Heart left ventricle (tissue), 16 donors: ENCODE data around the gene APMAP. TPM values are rescaled to one million over a fixed set of nuclear protein-coding genes. Genes with fewer than 3 reads are reported as not detected.

ENCODE experiments used
- ATAC-seq, 4 donors: fragments of 200-7000 bp; cut with Tn5 transposase; one replicate each; pipeline ENCODE4 v1.9.1; 2020 to 2022; ENCODE audit warnings: moderate library complexity in 4 of 4, mild to moderate bottlenecking in 3 of 4, moderate number of reproducible peaks in 1 of 4
- DNase-seq, 5 donors: peaks; one replicate each; pipeline ENCODE4 v3.0.0-alpha.2; 2020
- H3K27ac ChIP-seq, 12 donors: fragments of 200-600 bp; sonication (generic) in 4 of 12; one replicate each; pipeline versions ENCODE4 v1.5.0 to v1.8.0; 2016 to 2022; ENCODE audit warnings: mild to moderate bottlenecking in 2 of 12
- H3K27me3 ChIP-seq, 9 donors: fragments of 200-600 bp; sonication (generic) in 2 of 9; one replicate each; pipeline versions ENCODE4 v1.5.1 to v1.8.0; 2016 to 2022; ENCODE audit warnings: mild to moderate bottlenecking in 3 of 9
- H3K36me3 ChIP-seq, 9 donors: fragments of 200-600 bp; sonication (generic) in 2 of 9; one replicate each; pipeline versions ENCODE4 v1.5.0 to v1.8.0; 2018 to 2022; ENCODE audit warnings: mild to moderate bottlenecking in 2 of 9
- H3K4me1 ChIP-seq, 12 donors: fragments of 200-600 bp; sonication (generic) in 4 of 12; one replicate each; pipeline versions ENCODE4 v1.5.0 to v1.8.0; 2016 to 2022; ENCODE audit warnings: mild to moderate bottlenecking in 3 of 12
- H3K4me3 ChIP-seq, 12 donors: fragments of 200-600 bp; sonication (generic) in 4 of 12; one replicate each; pipeline versions ENCODE4 v1.5.0 to v1.8.0; 2017 to 2022; ENCODE audit warnings: mild to moderate bottlenecking in 9 of 12, moderate library complexity in 4 of 12
- H3K9me3 ChIP-seq, 12 donors: fragments of 200-600 bp; sonication (generic) in 4 of 12; one replicate each; pipeline versions ENCODE4 v1.5.0 to v1.8.0; 2016 to 2022; ENCODE audit warnings: mild to moderate bottlenecking in 1 of 12
- CTCF ChIP-seq, 12 donors: fragments of 200-600 bp; sonication (generic) in 4 of 12; IDR thresholded peaks; one replicate each; pipeline versions ENCODE4 v1.5.0 to v1.8.0; 2018 to 2022; ENCODE audit warnings: antibody characterized with exemption in 12 of 12, mild to moderate bottlenecking in 5 of 12
- POLR2A ChIP-seq, 2 donors: fragments of 450-650 bp; IDR thresholded peaks; one replicate each; pipeline ENCODE4 v1.6.1; 2017; ENCODE audit warnings: antibody characterized with exemption in 2 of 2, mild to moderate bottlenecking in 2 of 2, moderate library complexity in 2 of 2
- WGBS, 4 donors: extraction: QIAGEN DNeasy Blood & Tissue Kit in 2 of 4; methylation state at CpG; one replicate each; pipeline versions ENCODE4 v1.1.5 to v1.1.7; 2013 to 2018; 5-methylcytosine and 5-hydroxymethylcytosine counted together
- intact Hi-C, 10 donors: fragments of 100-400 bp; cut with DNase I; formaldehyde crosslinking; loops; one replicate each; pipeline versions ENCODE4 v1.11.1 to v1.14.2; 2022
- polyA plus RNA-seq, 2 donors: library from polyadenylated mRNA; stranded (reverse); fragments of 200-250 nt; gene quantifications; one replicate each; pipeline ENCODE4 v1.2.3, GENCODE V29; 2013
- total RNA-seq, 9 donors: library from RNA; depleted of rRNA in 2 of 9; stranded (reverse); fragments of >200 nt in 2 of 9; fragmentation: NEBNext Ultra II Directional in 3 of 9; extraction: Animal tissue kit (Norgen Biotek cat#: 25700) in 3 of 9; gene quantifications; one replicate each; pipeline versions ENCODE4 v1.1.0 to v1.2.4, GENCODE V29; 2016 to 2023
- donor health status: ischemic (EF 13 %, LVEDD 7.1; RV severe dilation, severe dysfunction).
- donor health status: healthy with polysubstance abuse.
- donor health status: DM: no; HTN: yes; CAD: no.
- donor health status: DM: no; HTN: no; CAD: no.
- donor health status: ischemic (EF 25% LVEDD 6.9; RV normal size, moderate dysfunction).
- donor health status: ischemic (EF 25% LVEDD 5.7; RV mildly dilated, moderate dysfunction).
- donor health status: healthy.
- donor health status: DM: yes; HTN: yes; CAD: no.
- donor health status: ischemic (EF 35%, LVEDD 5.7; RV mildly dilated, moderate dysfunction).
- donor health status: nonischemic (EF 11% LVEDD 7.7; RV severe dilation, severe dysfunction).
- donor health status: DM: yes; HTN: yes; CAD: no.
- donor health status: PGD.
- donor health status: ischemic (EF 29% LVEDD 5.4; RV normal size, mild dysfunction).
- donor health status: nonischemic (EF 23%, LVEDD 6.1; RV moderate dilation, normal function).

Gene APMAP
- total and polyA plus RNA-seq, 11 donors: 16.2 to 61.3 (median 31.9) TPM

GRCh38 chr20:25032478-25033264, 40.1 kb upstream of the APMAP start:
- TF ChIP-seq POLR2A (IDR thresholded peaks at IDR 0.05) (no peak), CTCF (IDR thresholded peaks at IDR 0.05) (peak in 3 of 12 donors; percentile 13 to 40 (median 29))
- H3K4me3 ChIP-seq: peak overlapping the region in 7 of 12 donors; percentile 11 to 35 (median 16)
- peaks cover 19 to 77% (median 64%) of the 10 kb centered on the region in 12 donors for H3K4me1 ChIP-seq
- 34 to 44% (median 39%) methylated on average over 25 to 29 of the region's 29 CpGs for WGBS, 4 donors
- H3K36me3 ChIP-seq: peaks cover 0 to 34% (median 22%) of the 10 kb centered on the region in 9 donors
- no peaks in the 10 kb centered on the region for H3K27me3 ChIP-seq
- ATAC-seq: peak; percentile 43 to 86 (median 72)
- intact Hi-C loops: loop anchor here in 6 of 10 donors (2.0 to 5.0 kb wide), 4 partner anchors 24 to 38 kb away; no protein-coding TSS in a partner anchor
- peak overlapping the region; percentile 53 to 88 (median 76) for H3K27ac ChIP-seq
- no peaks in the 10 kb centered on the region for H3K9me3 ChIP-seq
- peak in 4 of 5 donors; percentile 64 to 76 (median 72) for DNase-seq

- peaks cover 0 to 34% (median 22%) of the 10 kb centered on the region in 9 donors for H3K36me3 ChIP-seq
- 76 to 88% (median 82%) methylated on average over 10 to 16 of the region's 16 CpGs for WGBS, 4 donors
- H3K4me1 ChIP-seq: peaks cover 16 to 77% (median 59%) of the 10 kb centered on the region in 12 donors
- peak overlapping the region; percentile 53 to 88 (median 76) for H3K27ac ChIP-seq
- ATAC-seq (peak in 1 of 4 donors; percentile 29), DNase-seq (peak in 2 of 5 donors; percentile 21 to 30)
- H3K27me3 ChIP-seq: no peaks in the 10 kb centered on the region
- H3K4me3 ChIP-seq: peak overlapping the region in 3 of 12 donors; percentile 11 to 24 (median 20)
- TF ChIP-seq CTCF (IDR thresholded peaks at IDR 0.05): no peak
- TF ChIP-seq POLR2A (IDR thresholded peaks at IDR 0.05): no peak
- intact Hi-C loops: loop anchor here in 6 of 10 donors (2.0 to 5.0 kb wide), 4 partner anchors 25 to 37 kb away; no protein-coding TSS in a partner anchor
- H3K9me3 ChIP-seq: no peaks in the 10 kb centered on the region
Measured at GRCh38 chr20:25032065-25032477, 39.5 kb upstream of the APMAP start.

- intact Hi-C loops: loop anchor here in 4 of 10 donors (5.0 kb wide), 2 partner anchors 34 to 36 kb away; no protein-coding TSS in a partner anchor
- peak overlapping the region in 3 of 12 donors; percentile 80 to 88 (median 83) for H3K27ac ChIP-seq
Measured at GRCh38 chr20:25031241-25031640, 38.7 kb upstream of the APMAP start.

More at GRCh38 chr20:25031241-25031640, 38.7 kb upstream of the APMAP start:
- Histone ChIP-seq H3K27me3 (no peaks in the 10 kb centered on the region), H3K36me3 (peaks cover 0 to 34% (median 22%) of the 10 kb centered on the region in 9 donors), H3K9me3 (no peaks in the 10 kb centered on the region), H3K4me1 (peaks cover 14 to 74% (median 55%) of the 10 kb centered on the region in 12 donors), H3K4me3 (no peak overlapping the region)
- TF ChIP-seq CTCF (IDR thresholded peaks at IDR 0.05) (no peak), POLR2A (IDR thresholded peaks at IDR 0.05) (no peak)
- ATAC-seq (no peak), DNase-seq (no peak)
- WGBS, 4 donors: 69 to 99% (median 91%) methylated on average over 3 of the region's 3 CpGs
